GM18498 (cell line): ENCODE measurements around the gene CFAP97D2.
"Not testable (repeated sequence)": the region's sequence is repeated elsewhere in the genome, so short reads cannot be mapped to it uniquely, and the experiment has no call there.

ENCODE experiments used
- ATAC-seq: cut with Tn5 transposase; IDR thresholded peaks from one replicate; pipeline ENCODE4 v1.9.1; 2021; ENCODE audit warnings: mild to moderate bottlenecking, moderate library complexity; ENCODE audit not compliant: unreplicated experiment

The CFAP97D2 gene

GRCh38 chr13:114198556-114198955 is 19.5 kb downstream of the CFAP97D2 start:
- no peak for ATAC-seq

GRCh38 chr13:114199526-114199925 is 20.5 kb downstream of the CFAP97D2 start:
- ATAC-seq, result not testable (repeated sequence)

DNA sequence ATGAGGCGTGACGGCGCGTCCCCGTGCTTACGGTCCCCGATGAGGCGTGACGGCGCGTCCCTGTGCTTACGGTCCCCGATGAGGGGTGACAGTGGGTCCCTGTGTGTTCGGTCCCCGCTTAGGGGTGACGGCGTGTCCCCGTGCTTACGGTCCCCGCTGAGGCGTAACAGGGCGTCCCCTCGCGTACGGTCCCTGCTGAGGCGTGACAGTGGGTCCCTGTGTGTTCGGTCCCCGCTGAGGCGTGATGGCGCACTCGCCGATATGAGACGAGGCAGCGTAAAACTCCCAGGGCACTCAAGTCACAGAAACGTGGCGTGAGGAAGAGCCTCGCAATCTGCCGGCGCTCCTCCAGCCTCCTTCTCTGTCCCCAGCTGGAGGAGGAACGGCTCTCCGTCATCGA is 20.9 kb downstream of the CFAP97D2 start:
- ATAC-seq, result no peak

GRCh38 chr13:114200399-114200911 is 21.4 kb downstream of the CFAP97D2 start:
- ATAC-seq, result no peak

- no peak for ATAC-seq
Observed at GRCh38 chr13:114202581-114202980, 23.5 kb downstream of the CFAP97D2 start.

DNA sequence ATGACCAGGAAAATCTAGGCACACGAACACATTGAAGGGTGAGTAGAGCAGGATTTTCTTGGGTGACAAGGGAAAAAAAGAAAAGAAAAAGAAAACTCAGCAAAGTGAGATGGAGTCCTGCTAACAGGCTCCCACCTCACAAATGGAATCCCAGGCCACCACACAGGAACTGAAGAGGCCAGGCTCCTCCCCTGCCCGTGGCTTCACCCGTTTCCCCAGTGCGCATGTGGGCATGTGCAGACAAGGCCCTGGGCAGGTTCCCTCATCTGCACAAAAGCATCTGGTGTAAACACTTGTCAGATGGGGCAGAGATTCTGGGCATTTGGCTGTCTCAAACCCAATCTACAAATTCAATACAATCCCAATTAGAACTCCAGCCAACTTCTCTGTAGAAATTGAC is 24.5 kb downstream of the CFAP97D2 start:
- no peak for ATAC-seq

GRCh38 chr13:114204894-114205293 is 25.8 kb downstream of the CFAP97D2 start:
- ATAC-seq, result no peak

DNA sequence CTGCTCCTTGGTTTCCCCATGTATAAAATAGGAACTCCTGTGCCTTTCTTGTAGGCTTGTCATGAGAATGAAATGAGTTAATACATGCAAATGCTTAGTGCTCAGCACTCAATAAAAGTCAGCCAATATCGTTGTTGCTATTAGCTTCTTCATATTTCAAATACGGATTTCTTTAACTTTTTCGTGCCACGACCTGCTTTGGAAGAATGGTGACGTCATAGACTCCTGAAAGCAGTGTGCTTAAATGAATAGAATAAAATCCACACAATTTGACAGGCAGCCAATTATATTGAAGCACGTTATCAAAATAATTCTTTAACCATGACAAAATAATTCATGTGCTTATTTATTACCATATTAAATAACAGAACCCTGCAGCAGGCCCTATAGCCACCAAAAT is 29.1 kb downstream of the CFAP97D2 start:
- ATAC-seq, result no peak

GRCh38 chr13:114211446-114212157 is 32.5 kb downstream of the CFAP97D2 start:
- no peak for ATAC-seq

DNA sequence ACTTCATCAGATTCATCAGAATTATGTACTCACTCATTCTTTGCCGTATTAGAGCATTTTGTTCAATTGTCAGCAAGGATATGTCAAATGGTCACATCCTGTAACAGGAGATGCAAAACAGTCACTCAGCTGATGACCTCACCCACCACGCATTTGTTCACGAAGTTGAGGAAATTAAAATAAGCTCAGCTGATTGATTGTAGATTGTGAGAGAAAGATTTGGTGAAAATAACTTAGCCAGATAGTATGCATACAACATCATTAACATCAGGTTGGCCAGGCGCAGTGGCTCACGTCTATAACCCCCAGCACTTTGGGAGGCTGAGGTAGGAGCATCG is 33.1 kb downstream of the CFAP97D2 start:
- no peak for ATAC-seq

GRCh38 chr13:114213980-114214379 is 34.9 kb downstream of the CFAP97D2 start:
- no peak for ATAC-seq

- ATAC-seq, result no peak
Observed at GRCh38 chr13:114219392-114219791, 40.3 kb downstream of the CFAP97D2 start.

- ATAC-seq, result no peak
Observed at GRCh38 chr13:114222461-114222968, 43.5 kb downstream of the CFAP97D2 start.

DNA sequence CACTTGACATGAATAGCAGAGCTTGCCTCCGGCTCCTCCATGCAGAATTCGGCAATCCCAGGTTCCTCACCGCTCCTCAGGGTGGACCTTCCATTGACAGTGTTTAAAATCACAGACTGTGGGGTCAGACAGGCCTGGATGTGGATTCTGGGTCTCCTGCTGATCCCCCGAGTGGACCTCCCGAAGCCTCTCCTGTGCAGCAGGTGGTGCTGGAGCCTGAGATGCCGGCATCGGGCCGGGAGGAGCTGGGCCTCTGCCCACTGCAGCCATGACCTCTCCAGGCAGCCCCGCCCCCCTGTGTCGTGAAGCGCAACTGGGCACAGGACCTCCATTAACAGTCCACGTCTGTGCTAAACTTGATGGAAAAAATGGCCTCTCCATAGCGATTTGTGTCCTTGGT is 45.1 kb downstream of the CFAP97D2 start:
- ATAC-seq, result no peak

DNA sequence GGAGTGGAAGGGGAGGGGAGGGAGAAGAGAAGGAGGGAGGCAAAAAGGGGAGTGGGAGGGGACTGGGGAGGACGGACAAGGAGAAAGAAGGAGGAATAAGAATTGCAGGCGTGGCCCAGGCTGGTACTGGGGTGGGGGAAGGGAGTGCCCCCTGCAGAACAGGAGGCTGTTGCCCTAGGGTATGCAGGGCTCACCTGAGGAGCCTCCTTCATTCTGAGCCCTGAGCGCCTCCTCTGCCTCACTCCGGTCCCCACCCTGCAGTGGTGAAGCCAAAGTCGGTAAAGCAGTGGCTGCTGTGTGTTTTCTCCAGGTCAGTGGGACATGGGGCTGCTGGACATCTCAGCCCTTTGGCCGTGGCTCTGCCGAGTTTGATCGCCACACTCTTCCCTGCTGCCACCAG is 46.6 kb downstream of the CFAP97D2 start:
- ATAC-seq, result no peak

DNA sequence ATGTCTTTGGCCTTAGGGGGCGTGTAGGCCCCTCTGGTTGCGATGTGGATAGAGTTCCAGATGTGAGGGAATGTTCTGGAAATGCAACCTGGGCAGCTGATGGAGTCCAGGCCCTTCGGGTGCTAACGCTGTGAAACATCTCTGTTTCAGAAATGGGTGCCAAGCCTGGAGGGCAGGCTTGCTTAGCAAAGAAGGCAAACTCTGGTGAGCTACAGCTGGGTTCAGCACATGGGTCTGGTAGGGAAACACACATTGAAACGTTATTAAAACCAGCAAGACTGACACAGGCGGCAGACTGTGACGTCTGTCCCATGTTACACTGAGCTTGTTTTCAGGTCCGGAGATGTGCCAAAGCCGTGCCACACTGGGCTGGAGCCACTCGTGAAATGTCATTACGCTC is 47.0 kb downstream of the CFAP97D2 start:
- ATAC-seq, result no peak

- peak; percentile 76 for ATAC-seq
Observed at GRCh38 chr13:114226699-114227323, 47.8 kb downstream of the CFAP97D2 start.

- ATAC-seq, result no peak
Observed at GRCh38 chr13:114227528-114227927, 48.5 kb downstream of the CFAP97D2 start.

- ATAC-seq, result no peak
Observed at GRCh38 chr13:114228176-114228575, 49.1 kb downstream of the CFAP97D2 start.

GRCh38 chr13:114229506-114229905 is 50.4 kb downstream of the CFAP97D2 start:
- no peak for ATAC-seq

DNA sequence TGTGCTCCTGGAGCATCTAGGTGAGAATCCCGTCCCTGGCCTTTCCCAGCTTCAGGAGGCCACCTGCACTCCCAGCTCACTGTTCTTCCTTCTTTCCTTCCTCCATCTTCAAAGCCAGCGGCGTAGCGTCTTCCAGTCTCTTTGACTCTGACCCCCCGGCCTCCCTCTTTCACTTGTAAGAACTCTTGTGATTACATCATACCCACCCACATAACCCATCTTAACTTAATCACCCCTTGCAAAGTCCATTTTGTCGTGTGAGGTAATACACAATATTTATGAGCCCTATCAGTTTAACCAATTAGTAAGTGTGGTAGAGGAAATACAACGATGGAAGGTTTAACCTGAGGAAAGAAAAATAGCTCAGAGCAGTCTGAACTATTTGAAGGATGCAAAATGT is 51.1 kb downstream of the CFAP97D2 start:
- no peak for ATAC-seq

DNA sequence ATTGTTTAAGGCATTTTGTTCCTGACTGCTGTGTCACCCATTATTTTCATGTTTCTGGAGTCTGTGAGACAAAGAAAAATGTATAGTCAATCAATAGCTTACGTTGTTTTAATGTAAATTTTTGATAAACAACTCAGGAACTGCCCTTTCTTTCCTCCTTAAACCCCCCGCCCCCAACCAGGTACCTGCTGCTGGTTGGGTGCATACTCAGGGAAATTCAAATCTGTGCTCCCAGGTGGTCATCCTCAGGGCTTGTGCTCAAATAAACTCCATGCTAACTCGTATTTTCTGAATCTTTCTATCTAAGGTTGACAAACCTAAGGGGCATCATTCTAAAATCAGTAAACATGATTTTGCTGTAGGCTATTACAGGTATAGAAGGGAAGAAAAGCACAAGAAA is 51.5 kb downstream of the CFAP97D2 start:
- ATAC-seq, result no peak
